ENCODE measurements around the gene BSX. TPM values are rescaled to one million over a fixed set of nuclear protein-coding genes. Genes with fewer than 3 reads are reported as not detected.

BSX gene
- total RNA-seq (2012; rRNA removed) (not detected in 2 replicates), polyA plus RNA-seq (2012; rRNA removed) (not detected in 2 replicates), Bru-seq, nascent RNA (percentile 9 among the genes with signal in this experiment), BruChase-seq, experiment 1, labeled RNA remaining after a 6-hour chase (not detected), BruChase-seq, experiment 2, labeled RNA remaining after a 2-hour chase (not detected)
- not detected in 2 replicates for polyA plus RNA-seq (2012; cell fraction: cytosol; rRNA removed)
- polyA plus RNA-seq (2012; cell fraction: nucleus; rRNA removed; ENCODE audit: low replicate concordance), result not detected in 2 replicates
- long read RNA-seq, result 0 reads

GRCh38 chr11:122981388-122982264 lies at the start of gene BSX:
TSS of gene BSX (minus strand) at chr11:122981834. CDS start at chr11:122981671, 163 bp downstream.
- H2BK20ac ChIP-seq (ENCODE audit: low read depth, low read length), result no peak within 1 kb of the TSS
- no peak within 1 kb of the TSS for H2AK5ac ChIP-seq (ENCODE audit: low read depth, low read length)
- POLR2A ChIA-PET (ENCODE audit: unreplicated experiment), result no interaction called here
- no peak within 1 kb of the TSS for H2AK9ac ChIP-seq (replicated peaks; ENCODE audit: low read depth, low read length, poor library complexity)
- H3K14ac ChIP-seq (replicated peaks; ENCODE audit: low read depth, low read length), result no peak within 1 kb of the TSS
- no peak within 1 kb of the TSS for H4K91ac ChIP-seq (ENCODE audit: insufficient read depth, low read depth, low read length)
- intact Hi-C loops (cut with micrococcal nuclease) (no loop called here), in situ Hi-C loops (cut with MboI; ENCODE audit: low sequenced_read_pairs) (no loop called here), dilution Hi-C loops (cut with HindIII; ENCODE audit: low sequenced_read_pairs, unreplicated experiment) (no loop called here)
- no peak within 1 kb of the TSS for H3K4me2 ChIP-seq (ENCODE audit: low read depth, low read length)
- H3K79me1 ChIP-seq (ENCODE audit: low read depth in 1 of 2, low read length in 2 of 2), result no peaks in the 10 kb centered on the region
- H3K4me1 ChIP-seq (ENCODE audit: control insufficient read depth, insufficient read depth, low read length), result no peaks in the 10 kb centered on the region
- H3K4ac ChIP-seq (ENCODE audit: low read depth, low read length), result no peak within 1 kb of the TSS
- peaks cover 79% of the 10 kb centered on the region for H3K27me3 ChIP-seq (ENCODE audit: control insufficient read depth, insufficient read depth, low read length)
- ATAC-seq (ENCODE audit: low read depth) (peak; percentile 86), DNase-seq (peak; percentile 17)
- H3K9ac ChIP-seq (ENCODE audit: low read depth, low read length), result no peak within 1 kb of the TSS
- H3K9me1 ChIP-seq (ENCODE audit: insufficient read depth, low read length), result no peaks in the 10 kb centered on the region; the same call in 1 of the 2 replicates
- no peak within 1 kb of the TSS for H4K8ac ChIP-seq (ENCODE audit: low read depth in 2 of 2, low read length in 2 of 2)
- H2BK120ac ChIP-seq (ENCODE audit: low read depth, low read length), result no peak within 1 kb of the TSS
- H3K18ac ChIP-seq (ENCODE audit: low read depth, low read length), result no peak within 1 kb of the TSS
- H3K56ac ChIP-seq (ENCODE audit: extremely low read depth, insufficient read depth, low read length), result no peak within 1 kb of the TSS
- H2BK5ac ChIP-seq (ENCODE audit: low read depth, low read length, poor library complexity, severe bottlenecking), result no peak within 1 kb of the TSS
- no peaks in the 10 kb centered on the region for H4K20me1 ChIP-seq (ENCODE audit: insufficient read depth, low read length)
- H3K27ac ChIP-seq (ENCODE audit: insufficient read depth, low read length), result no peak within 1 kb of the TSS
- H3K4me3 ChIP-seq (ENCODE audit: insufficient read depth, low read depth, low read length), result no peak within 1 kb of the TSS
- no peak within 1 kb of the TSS for H2BK15ac ChIP-seq (ENCODE audit: low read depth, low read length)
- 7% methylated on average over 11 of the region's 35 CpGs; no CpG with 5 or more reads in 1 of the 2 experiments for WGBS, 2 experiments (ENCODE audit: extremely low coverage in 2 of 2, insufficient read length in 1 of 2)
- no peaks in the 10 kb centered on the region for H3K36me3 ChIP-seq (ENCODE audit: control insufficient read depth, insufficient read depth, low read length)
- no TSS peak for BruUV-seq (replicated peaks)
- H2AFZ ChIP-seq (replicated peaks; ENCODE audit: low read length, poor library complexity), result no peak within 1 kb of the TSS
- H4K5ac ChIP-seq (ENCODE audit: low read depth, low read length), result no peak within 1 kb of the TSS
- no peak within 1 kb of the TSS for H3K23ac ChIP-seq (ENCODE audit: low read depth, low read length)
- H3K9me3 ChIP-seq (ENCODE audit: control insufficient read depth, insufficient read depth, low read length), result peaks cover 6% of the 10 kb centered on the region
- CTCF ChIA-PET, result no interaction called here
- no peak for TF ChIP-seq RCOR1 (IDR thresholded peaks at IDR 0.05; ENCODE audit: insufficient replicate concordance, low read length)
- TF ChIP-seq MAZ (IDR thresholded peaks at IDR 0.05; ENCODE audit: borderline replicate concordance, low read depth, low read length), result peak; percentile 54; the same call in 1 of the 2 replicates

Measured in IMR-90 (cell line).